Body of pancreas (tissue), 4 donors: Measurements from ENCODE around the gene CYP1A2. TPM values are rescaled to one million over a fixed set of nuclear protein-coding genes. Genes with fewer than 3 reads are reported as not detected.
A peak's percentile ranks its signal among the peaks of the same experiment; 100 is the strongest.

Source experiments
- ATAC-seq: fragments of 150-250 bp; one replicate; pipeline ENCODE4 v1.9.1; 2016
- DNase-seq, 4 donors: peaks; one replicate each; pipeline ENCODE4 v3.0.0-alpha.2; 2019
- H3K27ac ChIP-seq, 4 donors: fragments of 200-600 bp; sonication (generic); 1 replicate in 3 of 4; 2 replicates in 1 of 4; pipeline versions ENCODE4 v1.5.1 to v1.6.1; 2016 to 2019; ENCODE audit warnings: mild to moderate bottlenecking in 1 of 4, mixed read lengths in 1 of 4, moderate library complexity in 1 of 4
- H3K27me3 ChIP-seq, 2 donors: fragments of 200-600 bp; sonication (generic); one replicate each; pipeline ENCODE4 v1.6.0; 2016; ENCODE audit warnings: mild to moderate bottlenecking in 1 of 2
- H3K36me3 ChIP-seq, 2 donors: fragments of 200-600 bp; sonication (generic); replicated peaks in 1 of 2; 2 replicates each; pipeline ENCODE4 v1.5.1; 2016; ENCODE audit warnings: low read depth in 2 of 2; ENCODE audit not compliant: insufficient read depth in 1 of 2
- H3K4me1 ChIP-seq: fragments of 200-600 bp; sonication (generic); one replicate; pipeline ENCODE4 v1.6.0; 2016
- H3K4me3 ChIP-seq, 2 donors: fragments of 200-600 bp; sonication (generic); 1 replicate in 1 of 2; 2 replicates in 1 of 2; pipeline ENCODE4 v1.5.1; 2016 to 2019
- H3K9me3 ChIP-seq, 3 donors: fragments of 200-600 bp; sonication (generic); 1 replicate in 2 of 3; 2 replicates in 1 of 3; pipeline ENCODE4 v1.5.1; 2016
- POLR2A ChIP-seq, 3 donors: fragments of 450-650 bp; IDR thresholded peaks; one replicate each; pipeline ENCODE4 v1.6.1; 2016; ENCODE audit warnings: antibody characterized with exemption in 3 of 3, mild to moderate bottlenecking in 2 of 3
- WGBS, 2 donors: methylation state at CpG; one replicate each; pipeline ENCODE4 v1.1.5; 2017; 5-methylcytosine and 5-hydroxymethylcytosine counted together
- intact Hi-C: fragments of 100-400 bp; cut with DNase I; formaldehyde crosslinking; loops from one replicate; pipeline ENCODE4 v1.15.1; 2023
- total RNA-seq, 2 donors: library from RNA; depleted of rRNA; stranded (reverse); fragments of >200 nt; gene quantifications; one replicate each; pipeline ENCODE4 v1.1.0, GENCODE V29; 2016
- TF ChIP-seq, protein P1 (sequence below), 7 experiments: fragments of 450-650 bp in 4 of 7; fragments of 200-600 bp in 3 of 7; sonication (generic) in 3 of 7; IDR thresholded peaks; one replicate each; pipeline ENCODE4 v1.5.1; 2016 to 2019; ENCODE audit warnings: antibody characterized with exemption in 7 of 7

Gene CYP1A2
- total RNA-seq, 2 donors from 2014 or later, result not detected

DNA sequence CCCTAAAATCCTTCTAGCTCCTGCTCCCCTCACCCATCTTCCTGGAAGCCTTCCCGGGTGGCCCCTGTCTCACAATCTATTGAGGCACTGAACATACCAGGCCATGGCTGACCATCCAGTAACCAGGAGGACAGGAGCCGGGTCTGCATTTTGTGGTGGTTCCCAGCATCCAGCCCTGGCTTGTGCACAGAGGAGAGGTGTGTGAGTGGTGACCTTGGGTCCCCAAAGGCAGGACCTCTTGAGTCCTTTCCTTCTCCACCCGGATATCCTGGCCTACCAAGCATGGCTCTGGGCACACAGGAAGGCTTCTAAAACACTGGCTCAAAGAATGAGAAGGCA is 41.1 kb downstream of the CYP1A2 start:
- DNase-seq (no peak), ATAC-seq (no peak)
- intact Hi-C loops, result no loop called here
- WGBS, 2 donors, result 46 to 49% methylated on average over 2 to 3 of the region's 3 CpGs
- TF ChIP-seq POLR2A (IDR thresholded peaks at IDR 0.05), result no peak
- TF ChIP-seq, protein P1, sequence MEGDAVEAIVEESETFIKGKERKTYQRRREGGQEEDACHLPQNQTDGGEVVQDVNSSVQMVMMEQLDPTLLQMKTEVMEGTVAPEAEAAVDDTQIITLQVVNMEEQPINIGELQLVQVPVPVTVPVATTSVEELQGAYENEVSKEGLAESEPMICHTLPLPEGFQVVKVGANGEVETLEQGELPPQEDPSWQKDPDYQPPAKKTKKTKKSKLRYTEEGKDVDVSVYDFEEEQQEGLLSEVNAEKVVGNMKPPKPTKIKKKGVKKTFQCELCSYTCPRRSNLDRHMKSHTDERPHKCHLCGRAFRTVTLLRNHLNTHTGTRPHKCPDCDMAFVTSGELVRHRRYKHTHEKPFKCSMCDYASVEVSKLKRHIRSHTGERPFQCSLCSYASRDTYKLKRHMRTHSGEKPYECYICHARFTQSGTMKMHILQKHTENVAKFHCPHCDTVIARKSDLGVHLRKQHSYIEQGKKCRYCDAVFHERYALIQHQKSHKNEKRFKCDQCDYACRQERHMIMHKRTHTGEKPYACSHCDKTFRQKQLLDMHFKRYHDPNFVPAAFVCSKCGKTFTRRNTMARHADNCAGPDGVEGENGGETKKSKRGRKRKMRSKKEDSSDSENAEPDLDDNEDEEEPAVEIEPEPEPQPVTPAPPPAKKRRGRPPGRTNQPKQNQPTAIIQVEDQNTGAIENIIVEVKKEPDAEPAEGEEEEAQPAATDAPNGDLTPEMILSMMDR (IDR thresholded peaks at IDR 0.05), result no peak
- Histone ChIP-seq H3K9me3 (no peaks in the 10 kb centered on the region), H3K27ac (peak overlapping the region in 3 of 4 donors; percentile 8 to 51 (median 17)), H3K4me1 (peaks cover 28% of the 10 kb centered on the region), H3K36me3 (no peaks in the 10 kb centered on the region), H3K4me3 (no peak overlapping the region), H3K27me3 (no peaks in the 10 kb centered on the region)

DNA sequence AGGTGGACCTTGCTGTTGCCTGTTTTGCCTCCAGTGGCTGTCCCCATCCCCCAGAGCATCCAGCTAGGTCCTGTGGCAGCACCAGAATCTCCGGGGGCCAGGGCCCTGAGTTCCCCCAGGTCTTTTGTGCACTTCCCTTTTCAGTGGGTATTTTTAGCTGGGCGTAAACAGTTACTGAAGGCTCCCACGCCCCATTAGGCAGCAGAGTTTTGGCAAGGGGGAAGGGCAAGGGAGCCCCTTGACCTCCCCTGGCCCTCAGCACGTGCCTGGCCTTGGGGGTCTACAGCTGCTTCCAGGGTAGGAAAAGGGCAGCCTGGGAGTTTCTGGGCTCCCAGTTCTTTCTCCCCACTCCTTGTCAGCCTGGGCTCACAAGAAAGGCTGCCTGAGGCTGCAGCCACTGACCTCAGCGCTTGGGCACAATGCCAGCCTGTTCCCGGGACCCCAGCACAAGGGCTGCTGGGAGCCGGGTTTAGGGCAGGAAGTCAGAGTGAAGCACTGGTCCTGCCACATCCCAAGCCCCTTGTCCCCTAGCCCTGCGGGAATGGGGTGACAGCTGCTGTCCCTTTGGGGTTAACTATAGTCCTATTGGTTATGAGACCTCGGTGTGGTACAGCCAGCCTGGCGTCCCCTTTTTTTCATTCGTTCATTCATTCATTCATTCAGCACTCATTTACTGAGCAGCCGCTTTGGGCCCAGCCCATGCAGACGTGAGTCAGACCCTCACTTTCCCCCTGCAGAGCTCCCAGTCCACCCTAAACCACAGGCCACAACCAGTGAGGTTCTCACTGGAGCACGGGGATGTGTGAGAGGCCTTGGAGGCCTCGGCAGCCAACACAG is 41.7 kb downstream of the CYP1A2 start:
- Histone ChIP-seq H3K4me1 (peaks cover 28% of the 10 kb centered on the region), H3K27ac (peak overlapping the region in 3 of 4 donors; percentile 8 to 51 (median 17)), H3K27me3 (no peaks in the 10 kb centered on the region), H3K9me3 (no peaks in the 10 kb centered on the region), H3K4me3 (no peak overlapping the region), H3K36me3 (no peaks in the 10 kb centered on the region)
- TF ChIP-seq, protein P1 (IDR thresholded peaks at IDR 0.05), result no peak
- no peak for TF ChIP-seq POLR2A (IDR thresholded peaks at IDR 0.05)
- DNase-seq (peak in 3 of 4 donors; percentile 53 to 67 (median 53)), ATAC-seq (no peak)
- intact Hi-C loops, result no loop called here
- 46 to 69% methylated on average over 11 to 15 of the region's 15 CpGs for WGBS, 2 donors

DNA sequence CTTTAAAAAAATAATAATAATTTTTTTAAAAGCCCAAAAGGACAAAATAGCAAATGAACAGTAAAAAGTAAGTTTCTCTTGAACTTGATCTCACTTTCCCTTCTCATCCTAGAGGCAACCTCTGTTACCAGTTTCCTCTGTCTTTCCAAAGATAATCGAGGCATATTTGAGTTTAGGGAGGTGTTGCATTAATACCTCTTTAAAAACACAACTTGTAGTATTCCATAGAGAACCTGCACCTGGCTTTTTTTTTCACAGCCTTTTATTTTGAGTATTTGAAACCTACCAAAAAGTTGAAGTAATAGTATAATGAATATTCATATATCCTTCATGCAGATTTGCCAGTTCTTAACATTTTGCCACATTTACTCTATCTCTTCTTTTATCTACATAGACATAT is 42.4 kb downstream of the CYP1A2 start:
- ATAC-seq (no peak), DNase-seq (no peak)
- TF ChIP-seq, protein P1 (IDR thresholded peaks at IDR 0.05), result no peak
- no peak for TF ChIP-seq POLR2A (IDR thresholded peaks at IDR 0.05)
- Histone ChIP-seq H3K36me3 (no peaks in the 10 kb centered on the region), H3K4me3 (no peak overlapping the region), H3K9me3 (no peaks in the 10 kb centered on the region), H3K27me3 (no peaks in the 10 kb centered on the region), H3K4me1 (peaks cover 28% of the 10 kb centered on the region), H3K27ac (no peak overlapping the region)
- WGBS, 2 donors, result 52 to 80% methylated on average over 1 of the region's 1 CpG
- intact Hi-C loops, result no loop called here

DNA sequence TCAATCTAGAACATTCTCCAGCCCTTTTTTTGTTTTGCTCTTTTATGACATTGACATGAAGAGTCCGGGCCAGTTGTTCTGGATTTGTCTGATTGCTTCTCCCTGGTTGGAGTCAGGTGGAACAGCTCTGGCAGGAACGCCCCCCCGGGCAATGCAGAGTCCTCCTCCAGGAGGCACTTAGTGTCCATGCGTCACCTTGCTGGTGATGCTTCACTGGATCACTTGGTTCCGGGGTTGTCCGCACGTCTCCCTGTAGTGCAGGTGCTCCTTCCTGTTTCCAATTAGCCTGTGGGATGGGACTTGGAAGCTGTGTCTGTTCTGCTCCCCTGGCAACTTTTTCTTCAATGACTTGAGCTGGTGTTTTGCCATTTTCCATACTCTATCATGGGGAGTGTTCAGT is 43.0 kb downstream of the CYP1A2 start:
- intact Hi-C loops, result no loop called here
- H3K27ac ChIP-seq, result no peak overlapping the region
- peaks cover 22% of the 10 kb centered on the region for H3K4me1 ChIP-seq
- no peak overlapping the region for H3K4me3 ChIP-seq
- ATAC-seq (no peak), DNase-seq (no peak)
- TF ChIP-seq, protein P1 (IDR thresholded peaks at IDR 0.05), result no peak
- TF ChIP-seq POLR2A (IDR thresholded peaks at IDR 0.05), result no peak
- no peaks in the 10 kb centered on the region for H3K9me3 ChIP-seq
- H3K36me3 ChIP-seq, result no peaks in the 10 kb centered on the region
- H3K27me3 ChIP-seq, result no peaks in the 10 kb centered on the region
- WGBS, 2 donors, result 84 to 86% methylated on average over 7 of the region's 7 CpGs
